H7 (cell line): ENCODE data around the gene GTF2E1. TPM values are rescaled to one million over a fixed set of nuclear protein-coding genes. Genes with fewer than 3 reads are reported as not detected.
"Not testable (repeated sequence)": the region's sequence is repeated elsewhere in the genome, so short reads cannot be mapped to it uniquely, and the experiment has no call there.

Source experiments
- DNase-seq: peaks from one replicate; pipeline ENCODE4 v3.0.0; 2012
- H3K27me3 ChIP-seq: 2 replicates; pipeline ENCODE4 v1.6.0; 2011; ENCODE audit warnings: mild to moderate bottlenecking, low read length; ENCODE audit not compliant: control insufficient read depth, insufficient read depth
- H3K36me3 ChIP-seq: replicated peaks from 2 replicates; pipeline ENCODE4 v1.5.1; 2011; ENCODE audit warnings: low read length; ENCODE audit not compliant: control insufficient read depth, insufficient read depth
- H3K4me3 ChIP-seq: 2 replicates; pipeline ENCODE4 v1.5.1; 2011; ENCODE audit warnings: low read depth, mild to moderate bottlenecking, control low read depth, low read length, moderate library complexity; ENCODE audit not compliant: insufficient read depth
- total RNA-seq: library from RNA; depleted of rRNA; stranded (reverse); fragments of >200 nt; shearing (Covaris generic); gene quantifications from 2 replicates; pipeline ENCODE4 v1.2.3, GENCODE V29; 2014

The GTF2E1 gene
- total RNA-seq, 1 experiment from 2014 or later, result 65.2 TPM

- Histone ChIP-seq H3K27me3 (no peaks in the 10 kb centered on the region), H3K36me3 (no peaks in the 10 kb centered on the region), H3K4me3 (no peak overlapping the region)
- no peak for DNase-seq
These were observed 24.6 kb downstream of the GTF2E1 start for GRCh38 chr3:120767106-120767505.

DNA sequence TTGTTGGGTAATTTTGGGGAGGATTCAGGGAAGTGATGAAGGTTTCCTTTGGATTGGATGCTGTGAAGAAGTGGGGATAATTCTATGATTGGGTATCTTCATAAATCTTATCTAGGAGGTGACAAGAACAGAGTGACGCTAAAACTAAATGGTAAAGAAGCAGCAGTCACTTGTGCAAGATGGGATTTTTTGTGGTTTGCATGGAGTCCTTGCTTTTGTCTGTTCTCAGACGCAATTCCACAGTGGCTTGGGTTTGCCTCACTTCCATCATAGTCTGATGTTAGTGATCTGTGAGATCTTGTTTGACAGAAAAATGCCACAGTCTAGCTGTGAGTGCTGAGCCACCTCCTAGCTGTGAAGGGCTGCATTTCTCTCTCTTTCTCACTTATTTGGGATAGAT lies 26.9 kb downstream of the GTF2E1 start:
- Histone ChIP-seq H3K4me3 (no peak overlapping the region), H3K27me3 (no peaks in the 10 kb centered on the region), H3K36me3 (peaks cover 4% of the 10 kb centered on the region)
- no peak for DNase-seq

GRCh38 chr3:120770891-120771290 lies 28.3 kb downstream of the GTF2E1 start:
- DNase-seq, result no peak
- Histone ChIP-seq H3K36me3 (peaks cover 5% of the 10 kb centered on the region), H3K4me3 (no peak overlapping the region), H3K27me3 (no peaks in the 10 kb centered on the region)

- Histone ChIP-seq H3K27me3 (no peaks in the 10 kb centered on the region), H3K4me3 (no peak overlapping the region), H3K36me3 (peaks cover 6% of the 10 kb centered on the region)
- no peak for DNase-seq
These were observed 29.5 kb downstream of the GTF2E1 start for GRCh38 chr3:120772081-120772480.

DNA sequence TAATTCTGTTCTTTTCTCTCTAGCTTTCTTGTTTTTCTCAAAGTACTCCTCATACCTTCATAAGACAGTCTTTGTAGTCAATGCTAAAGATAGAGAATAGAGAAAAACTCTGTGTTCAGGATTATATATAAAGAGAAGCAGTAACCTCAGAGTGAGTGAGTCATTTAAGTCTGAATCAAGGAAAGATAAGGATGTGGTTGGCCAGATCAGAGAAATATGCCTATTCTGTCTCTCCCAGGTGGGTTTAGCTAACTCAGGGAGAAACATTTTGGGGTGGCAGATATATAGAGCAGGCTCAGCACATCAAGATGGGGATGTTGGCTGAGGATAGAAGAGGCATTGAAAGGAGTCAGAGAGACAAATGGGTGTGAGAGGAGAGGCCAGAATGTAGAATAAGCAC lies 31.4 kb downstream of the GTF2E1 start:
- no peak for DNase-seq
- Histone ChIP-seq H3K27me3 (no peaks in the 10 kb centered on the region), H3K4me3 (no peak overlapping the region), H3K36me3 (peaks cover 6% of the 10 kb centered on the region)

DNA sequence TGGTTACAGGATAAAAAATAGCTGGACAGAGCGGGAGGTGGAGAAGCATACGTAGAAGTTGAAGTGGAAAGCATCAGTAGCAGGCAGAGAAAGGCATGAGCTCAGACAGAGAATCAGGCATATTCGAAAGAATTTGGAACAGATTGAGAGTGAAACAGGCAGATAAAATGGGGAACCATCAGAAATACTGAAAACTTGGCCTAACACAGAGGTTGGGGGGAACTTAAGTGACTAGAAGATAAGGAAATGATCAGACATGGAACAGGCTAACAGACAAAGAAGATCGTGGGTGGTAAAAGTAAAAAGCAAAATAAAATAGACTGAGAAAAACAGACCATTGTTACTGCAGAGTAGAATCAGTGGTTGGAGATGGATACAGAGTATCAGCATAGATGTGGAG lies 32.9 kb downstream of the GTF2E1 start:
- Histone ChIP-seq H3K36me3 (peaks cover 6% of the 10 kb centered on the region), H3K4me3 (no peak overlapping the region), H3K27me3 (no peaks in the 10 kb centered on the region)
- no peak for DNase-seq

- no peak for DNase-seq
- H3K36me3 ChIP-seq, result peaks cover 9% of the 10 kb centered on the region
- H3K4me3 ChIP-seq, result no peak overlapping the region
- H3K27me3 ChIP-seq, result no peaks in the 10 kb centered on the region
These were observed 36.2 kb downstream of the GTF2E1 start for GRCh38 chr3:120778776-120779175.

- no peaks in the 10 kb centered on the region for H3K27me3 ChIP-seq
- H3K36me3 ChIP-seq, result peaks cover 7% of the 10 kb centered on the region
- no peak for DNase-seq
- H3K4me3 ChIP-seq, result no peak overlapping the region
These were observed 38.4 kb downstream of the GTF2E1 start for GRCh38 chr3:120780977-120781376.

DNA sequence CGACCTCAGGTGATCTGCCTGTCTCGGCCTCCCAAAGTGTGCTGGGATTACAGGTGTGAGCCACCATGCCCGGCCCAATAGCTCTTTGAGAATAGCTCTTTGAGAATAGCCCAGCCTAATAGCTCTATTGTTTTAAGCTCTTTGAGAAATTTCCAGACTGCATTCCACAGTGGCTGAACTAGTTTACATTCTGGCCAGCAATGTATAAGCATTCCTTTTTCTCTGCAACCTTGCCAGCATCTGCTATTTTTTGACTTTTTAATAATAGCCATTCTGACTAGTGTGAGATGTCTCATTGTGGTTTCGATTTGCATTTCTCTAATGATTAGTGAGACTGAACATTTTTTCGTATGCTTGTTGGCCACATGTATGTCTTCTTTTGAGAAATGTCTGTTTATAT lies 43.3 kb downstream of the GTF2E1 start:
- not testable (repeated sequence) for DNase-seq, H3K36me3 ChIP-seq, H3K4me3 ChIP-seq, H3K27me3 ChIP-seq

DNA sequence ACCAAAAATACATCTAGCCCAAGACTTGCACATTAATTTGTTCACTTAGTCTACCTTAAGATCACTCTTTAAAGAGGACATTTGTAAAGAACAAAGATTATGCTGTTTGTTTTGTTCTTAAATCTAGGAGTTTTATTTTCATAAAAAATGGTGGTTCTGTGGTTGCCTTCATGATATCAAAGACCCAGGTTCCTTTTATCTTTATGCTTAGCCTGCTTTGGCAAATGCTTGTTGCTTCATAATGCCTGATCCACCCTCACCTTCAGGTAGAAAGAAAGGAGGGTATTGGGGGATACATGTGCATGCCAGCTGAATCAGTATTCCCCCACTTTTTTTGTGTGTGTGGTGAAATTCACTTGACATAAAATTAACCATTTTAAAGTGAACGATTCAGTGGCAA lies 48.5 kb downstream of the GTF2E1 start:
- H3K36me3 ChIP-seq, result no peaks in the 10 kb centered on the region
- H3K4me3 ChIP-seq, result no peak overlapping the region
- no peaks in the 10 kb centered on the region for H3K27me3 ChIP-seq
- no peak for DNase-seq

DNA sequence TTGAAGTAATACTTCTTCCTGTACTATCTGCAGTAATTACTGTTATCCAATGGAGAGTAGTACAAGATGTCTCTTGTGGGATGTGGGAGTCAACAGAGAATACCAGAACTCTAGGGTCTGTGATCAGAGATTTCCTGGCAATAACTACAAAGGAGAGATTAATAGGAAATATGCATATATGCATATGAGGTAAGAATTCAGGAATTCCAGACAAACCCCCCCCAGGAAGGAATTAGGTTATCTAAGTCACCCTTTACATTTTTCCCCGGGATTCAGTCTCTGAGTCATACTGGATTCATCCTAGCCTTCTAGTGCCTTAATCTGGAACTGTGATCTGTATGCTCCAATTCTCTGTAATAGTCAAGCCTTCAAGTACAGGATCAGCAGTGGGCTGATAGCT lies 49.4 kb downstream of the GTF2E1 start:
- no peaks in the 10 kb centered on the region for H3K27me3 ChIP-seq
- peak; percentile 2 for DNase-seq
- no peak overlapping the region for H3K4me3 ChIP-seq
- H3K36me3 ChIP-seq, result no peaks in the 10 kb centered on the region

- Histone ChIP-seq H3K27me3 (no peaks in the 10 kb centered on the region), H3K4me3 (no peak overlapping the region), H3K36me3 (no peaks in the 10 kb centered on the region)
- DNase-seq, result no peak
These were observed 51.1 kb downstream of the GTF2E1 start for GRCh38 chr3:120793601-120794000.

DNA sequence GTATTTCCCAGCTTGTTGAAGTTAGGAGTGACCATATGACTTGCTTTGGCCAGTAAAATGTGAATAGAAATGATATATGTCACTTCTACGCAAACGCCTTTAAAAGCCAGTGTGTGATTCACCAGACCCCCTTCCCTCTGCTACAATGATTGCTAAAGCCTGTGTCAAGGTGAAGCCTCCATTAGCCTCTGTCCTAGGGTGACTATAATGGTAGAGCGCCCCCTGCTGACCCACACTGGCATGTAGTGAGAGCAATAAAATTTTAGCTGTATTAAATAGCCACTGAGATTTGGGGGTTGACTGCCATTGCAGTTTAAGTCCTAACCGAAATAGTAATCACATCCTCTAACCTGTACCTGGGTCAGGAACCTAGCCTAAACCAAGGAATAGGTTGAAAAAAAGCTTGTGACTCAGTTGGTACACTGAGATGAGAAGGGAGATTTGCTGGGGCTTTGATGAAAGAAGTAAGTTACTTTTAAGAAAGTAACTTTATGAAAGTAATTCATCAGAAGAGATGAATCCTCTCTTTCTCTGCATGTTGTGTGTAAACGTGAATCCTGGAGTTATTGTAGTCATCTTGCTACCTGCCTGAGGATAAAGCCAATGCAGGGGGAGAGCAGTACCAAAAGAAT lies 52.6 kb downstream of the GTF2E1 start:
- DNase-seq, result peak; percentile 41
- H3K4me3 ChIP-seq, result no peak overlapping the region
- H3K36me3 ChIP-seq, result no peaks in the 10 kb centered on the region
- H3K27me3 ChIP-seq, result no peaks in the 10 kb centered on the region

DNA sequence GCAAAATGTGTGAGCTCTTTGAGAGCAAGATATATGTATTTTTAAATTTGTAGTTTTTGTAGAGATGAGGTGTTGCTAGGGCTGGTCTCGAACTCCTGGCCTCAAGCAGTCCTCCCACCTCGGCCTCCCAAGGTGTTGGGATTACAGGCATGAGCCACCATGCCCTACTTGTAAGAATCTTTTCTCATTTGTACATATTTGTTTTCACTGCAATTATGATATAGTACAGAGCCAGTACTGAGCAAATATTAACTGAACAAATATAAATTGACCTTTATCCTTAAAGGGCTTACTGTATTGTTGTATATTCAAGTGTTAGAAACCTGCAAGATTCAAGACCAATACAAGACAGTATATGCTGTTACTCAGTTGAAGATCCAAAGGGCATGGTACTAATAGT lies 53.4 kb downstream of the GTF2E1 start:
- H3K27me3 ChIP-seq, result no peaks in the 10 kb centered on the region
- no peak overlapping the region for H3K4me3 ChIP-seq
- no peaks in the 10 kb centered on the region for H3K36me3 ChIP-seq
- no peak for DNase-seq

DNA sequence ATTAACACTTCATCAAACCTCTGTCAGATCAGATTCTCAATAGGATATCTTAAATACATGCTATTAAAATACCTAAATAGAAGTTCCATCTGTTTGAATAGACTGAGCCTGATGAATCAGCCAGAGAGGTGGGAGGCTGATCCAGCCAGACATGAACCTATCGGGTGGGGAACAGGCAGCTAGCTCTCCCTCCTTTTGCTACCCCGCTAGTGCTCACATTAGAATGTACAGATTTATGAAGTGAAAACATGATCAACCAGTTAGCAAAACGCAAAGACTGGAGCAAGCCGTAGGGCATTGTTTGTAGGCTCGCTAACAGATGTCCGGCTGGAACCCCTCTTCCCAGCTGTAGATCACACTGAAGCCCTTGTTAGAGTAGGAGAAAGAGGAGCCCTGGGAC lies 54.4 kb downstream of the GTF2E1 start:
- H3K36me3 ChIP-seq, result no peaks in the 10 kb centered on the region

DNA sequence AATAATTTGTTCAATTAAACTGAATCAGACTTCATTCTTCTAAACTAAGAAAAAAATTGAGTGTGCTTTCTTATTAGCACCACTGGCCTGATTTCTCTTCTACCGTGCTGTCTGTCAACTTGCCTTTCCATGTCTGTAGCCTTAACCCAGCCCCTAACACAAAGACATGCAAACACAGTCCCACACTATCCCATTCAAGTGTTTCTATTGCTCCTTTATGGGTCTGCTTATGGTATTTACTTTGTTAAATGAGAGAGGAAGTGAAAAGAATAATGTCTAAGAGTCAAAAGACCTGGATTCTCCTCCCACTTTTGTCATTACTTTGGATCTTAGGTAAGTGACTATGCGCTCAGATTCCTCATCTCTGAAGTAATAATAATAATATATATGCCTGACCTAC lies 55.3 kb downstream of the GTF2E1 start:
- no peak for DNase-seq
- Histone ChIP-seq H3K27me3 (no peaks in the 10 kb centered on the region), H3K36me3 (no peaks in the 10 kb centered on the region), H3K4me3 (no peak overlapping the region)

More for the DNA sequence above, 54.4 kb downstream of the GTF2E1 start:
- no peak for DNase-seq
- H3K27me3 ChIP-seq, result no peaks in the 10 kb centered on the region
- H3K4me3 ChIP-seq, result no peak overlapping the region
